Left cardiac atrium (tissue), 4 donors: ENCODE data around the gene S100A1. TPM values are rescaled to one million over a fixed set of nuclear protein-coding genes. Genes with fewer than 3 reads are reported as not detected.

Experiments
- ATAC-seq, 2 donors: fragments of 200-7000 bp; cut with Tn5 transposase; one replicate each; pipeline ENCODE4 v1.9.1; 2020; ENCODE audit warnings: mild to moderate bottlenecking in 2 of 2, moderate library complexity in 2 of 2
- DNase-seq: peaks from one replicate; pipeline ENCODE4 v3.0.0-alpha.2; 2020
- intact Hi-C, 2 donors: fragments of 100-400 bp; cut with DNase I; formaldehyde crosslinking; loops; one replicate each; pipeline versions ENCODE4 v1.14.1 to v1.15.1; 2022 to 2023
- total RNA-seq, 2 donors: library from RNA; stranded (reverse); fragmentation: NEBNext Ultra II Directional; extraction: Animal tissue kit (Norgen Biotek cat#: 25700); gene quantifications; one replicate each; pipeline ENCODE4 v1.2.1, GENCODE V29; 2021
- donor health status: DM: no; HTN: yes; CAD: no.
- donor health status: DM: no; HTN: yes; CAD: no; lungs with severe emphysema.
- donor health status: DM: yes; HTN: yes; CAD: no.
- donor health status: Dilated cardiomyopathy.

The S100A1 gene
- total RNA-seq, 2 donors from 2014 or later = 1,254 to 1,508 TPM

GRCh38 chr1:153670257-153670858, 42.1 kb downstream of the S100A1 start:
- intact Hi-C loops = loop anchor here in 1 of 2 donors (10.0 kb wide), 1 partner anchor 314 kb away; the partner anchor contains the start of gene RAB13
- ATAC-seq (peak; percentile 7 to 21), DNase-seq (peak; percentile 38)

GRCh38 chr1:153670859-153671627, 42.8 kb downstream of the S100A1 start, which contains the start of gene ILF2:
TSS of gene ILF2 (minus strand) at chr1:153670993. CDS start at chr1:153670922, 71 bp downstream.
- ATAC-seq (peak; percentile 96 to 97), DNase-seq (peak; percentile 97)

GRCh38 chr1:153671628-153672353, 43.6 kb downstream of the S100A1 start:
- intact Hi-C loops = loop anchor here in 1 of 2 donors (10.0 kb wide), 1 partner anchor 313 kb away; the partner anchor contains the start of gene RAB13
- ATAC-seq (peak; percentile 45 to 67), DNase-seq (peak; percentile 45)

More at GRCh38 chr1:153670859-153671627, 42.8 kb downstream of the S100A1 start, which contains the start of gene ILF2:
- intact Hi-C loops = loop anchor here in 1 of 2 donors (10.0 kb wide), 1 partner anchor 314 kb away; the partner anchor contains the start of gene RAB13

DNA sequence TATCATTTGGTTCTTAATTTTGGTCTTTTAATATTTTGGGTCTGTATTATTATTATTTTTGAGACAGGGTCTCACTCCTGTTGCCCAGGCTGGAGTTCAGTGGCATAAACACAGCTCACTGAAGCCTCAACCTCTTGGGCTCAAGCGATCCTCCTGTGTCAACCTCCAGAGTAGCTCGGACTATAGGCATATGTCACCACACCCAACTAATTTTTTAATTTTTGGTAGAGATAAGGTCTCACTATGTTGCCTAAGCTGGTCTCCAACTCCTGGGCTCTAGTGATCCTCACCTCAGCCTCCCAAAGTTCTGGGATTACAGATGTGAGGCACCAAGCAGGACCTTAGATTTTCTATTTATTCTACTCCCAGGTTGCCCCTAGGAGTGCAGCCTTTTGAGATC, 45.3 kb downstream of the S100A1 start:
- no peak for DNase-seq
- intact Hi-C loops = loop anchor here in 1 of 2 donors (10.0 kb wide), 1 partner anchor 311 kb away; the partner anchor contains the start of gene RAB13
- no peak for ATAC-seq

- ATAC-seq (peak; percentile 64 to 66), DNase-seq (peak; percentile 58)
- intact Hi-C loops = loop anchor here (1.0 to 10.0 kb wide), 5 partner anchors 71 to 309 kb away; partner anchors contain the start of gene RAB13 (in 2 of the 2)
These were observed 49.7 kb downstream of the S100A1 start for GRCh38 chr1:153677718-153678518.

DNA sequence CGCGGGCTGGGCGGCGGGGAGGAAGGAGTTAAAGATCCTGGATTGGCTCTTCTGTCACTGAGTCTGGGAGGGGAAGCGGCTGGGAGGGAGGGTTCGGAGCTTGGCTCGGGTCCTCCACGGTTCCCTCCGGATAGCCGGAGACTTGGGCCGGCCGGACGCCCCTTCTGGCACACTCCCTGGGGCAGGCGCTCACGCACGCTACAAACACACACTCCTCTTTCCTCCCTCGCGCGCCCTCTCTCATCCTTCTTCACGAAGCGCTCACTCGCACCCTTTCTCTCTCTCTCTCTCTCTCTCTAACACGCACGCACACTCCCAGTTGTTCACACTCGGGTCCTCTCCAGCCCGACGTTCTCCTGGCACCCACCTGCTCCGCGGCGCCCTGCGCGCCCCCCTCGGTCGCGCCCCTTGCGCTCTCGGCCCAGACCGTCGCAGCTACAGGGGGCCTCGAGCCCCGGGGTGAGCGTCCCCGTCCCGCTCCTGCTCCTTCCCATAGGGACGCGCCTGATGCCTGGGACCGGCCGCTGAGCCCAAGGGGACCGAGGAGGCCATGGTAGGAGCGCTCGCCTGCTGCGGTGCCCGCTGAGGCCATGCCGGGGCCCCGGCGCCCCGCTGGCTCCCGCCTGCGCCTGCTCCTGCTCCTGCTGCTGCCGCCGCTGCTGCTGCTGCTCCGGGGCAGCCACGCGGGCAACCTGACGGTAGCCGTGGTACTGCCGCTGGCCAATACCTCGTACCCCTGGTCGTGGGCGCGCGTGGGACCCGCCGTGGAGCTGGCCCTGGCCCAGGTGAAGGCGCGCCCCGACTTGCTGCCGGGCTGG, 50.5 kb downstream of the S100A1 start, which contains the start of gene NPR1:
Gene NPR1, plus strand, starts transcription at position 170 of the 818 bp plus-strand sequence. Its CDS starts 421 bp downstream, at position 591.
- ATAC-seq (peak; percentile 82 to 87), DNase-seq (peak; percentile 87)
- intact Hi-C loops = loop anchor here (1.0 to 10.0 kb wide), 4 partner anchors 71 to 309 kb away; partner anchors contain the start of gene RAB13 (in 2 of the 2)

GRCh38 chr1:153679337-153680119, 51.3 kb downstream of the S100A1 start:
- ATAC-seq (peak; percentile 35 to 51), DNase-seq (peak; percentile 43)
- intact Hi-C loops = loop anchor here (5.0 to 10.0 kb wide), 4 partner anchors 65 to 308 kb away; partner anchors contain the start of gene RAB13 (in 2 of the 2)

- peak in 1 of 2 donors; percentile 19 for ATAC-seq
- intact Hi-C loops = loop anchor here in 1 of 2 donors (10.0 kb wide), 1 partner anchor 65 kb away; no protein-coding TSS in a partner anchor
- no peak for DNase-seq
These were observed 51.8 kb downstream of the S100A1 start for GRCh38 chr1:153680120-153680403.

Other genes with a start within 250 kb of the S100A1 start
- gene S100A8, start 237.4 kb upstream of the S100A1 start, total RNA-seq = 100 to 1,000 TPM; 112 to 201 TPM
- gene S100A7A, start 211.9 kb upstream of the S100A1 start, total RNA-seq = not detected
- gene S100A7, start 167.8 kb upstream of the S100A1 start, total RNA-seq = not detected
- gene S100A6, start 92.4 kb upstream of the S100A1 start, total RNA-seq = 100 to 1,000 TPM; 449 to 518 TPM
- gene S100A5, start 87.5 kb upstream of the S100A1 start, total RNA-seq = not detected
- 100 to 1,000 TPM; 206 to 332 TPM for gene S100A4, start 82.6 kb upstream of the S100A1 start, total RNA-seq
- gene S100A3, start 79.2 kb upstream of the S100A1 start, total RNA-seq = 1 to 10 TPM in 1 of 2 donors, under 1 TPM in 1; 0.77 to 3.3 TPM
- gene S100A2, start 62.6 kb upstream of the S100A1 start, total RNA-seq = under 1 TPM in 1 of 2 donors, not detected in 1; 0.84 TPM
- 10 to 100 TPM; 48.2 to 64.7 TPM for gene S100A16, start 15.3 kb upstream of the S100A1 start, total RNA-seq
- 1 to 10 TPM; 1.8 to 5.8 TPM for gene S100A14, start 12.1 kb upstream of the S100A1 start, total RNA-seq
- gene S100A13, start 929 bp upstream of the S100A1 start, total RNA-seq = 100 to 1,000 TPM; 169 to 197 TPM
- 10 to 100 TPM; 60.1 to 61.9 TPM for gene CHTOP, start 5.6 kb downstream of the S100A1 start, total RNA-seq
- gene SNAPIN, start 30.3 kb downstream of the S100A1 start, total RNA-seq = 10 to 100 TPM; 45.3 to 46.0 TPM
- gene ILF2, start 42.6 kb downstream of the S100A1 start, total RNA-seq = 10 to 100 TPM; 63.7 to 91.7 TPM
- gene NPR1, start 50.3 kb downstream of the S100A1 start, total RNA-seq = 10 to 100 TPM; 28.5 to 39.0 TPM
- gene INTS3, start 99.6 kb downstream of the S100A1 start, total RNA-seq = 10 to 100 TPM; 28.2 to 34.1 TPM
- 10 to 100 TPM; 22.9 to 26.5 TPM for gene SLC27A3, start 147.0 kb downstream of the S100A1 start, total RNA-seq